ENCODE data around the gene PPP4R3A.

DNA sequence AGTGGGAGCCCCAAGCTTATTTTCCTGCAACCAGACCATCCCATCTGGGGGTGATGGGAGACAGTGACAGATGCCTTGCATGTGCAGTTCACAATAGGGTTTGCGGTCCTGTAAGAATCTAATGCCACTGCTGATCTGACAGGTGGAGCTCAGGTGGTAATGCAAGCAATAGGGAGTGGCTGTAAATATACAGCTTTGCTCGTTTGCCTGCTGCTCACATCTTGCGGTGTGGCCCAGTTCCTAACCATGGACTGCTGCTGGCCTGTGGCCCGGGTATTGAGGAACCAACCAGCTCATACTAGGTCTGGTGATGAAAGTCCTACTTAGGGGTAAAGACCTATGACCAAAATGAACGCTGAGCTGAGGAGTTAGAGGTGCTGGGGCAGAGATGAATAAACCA, 56.4 kb downstream of the PPP4R3A start:
- TF ChIP-seq, protein P1, sequence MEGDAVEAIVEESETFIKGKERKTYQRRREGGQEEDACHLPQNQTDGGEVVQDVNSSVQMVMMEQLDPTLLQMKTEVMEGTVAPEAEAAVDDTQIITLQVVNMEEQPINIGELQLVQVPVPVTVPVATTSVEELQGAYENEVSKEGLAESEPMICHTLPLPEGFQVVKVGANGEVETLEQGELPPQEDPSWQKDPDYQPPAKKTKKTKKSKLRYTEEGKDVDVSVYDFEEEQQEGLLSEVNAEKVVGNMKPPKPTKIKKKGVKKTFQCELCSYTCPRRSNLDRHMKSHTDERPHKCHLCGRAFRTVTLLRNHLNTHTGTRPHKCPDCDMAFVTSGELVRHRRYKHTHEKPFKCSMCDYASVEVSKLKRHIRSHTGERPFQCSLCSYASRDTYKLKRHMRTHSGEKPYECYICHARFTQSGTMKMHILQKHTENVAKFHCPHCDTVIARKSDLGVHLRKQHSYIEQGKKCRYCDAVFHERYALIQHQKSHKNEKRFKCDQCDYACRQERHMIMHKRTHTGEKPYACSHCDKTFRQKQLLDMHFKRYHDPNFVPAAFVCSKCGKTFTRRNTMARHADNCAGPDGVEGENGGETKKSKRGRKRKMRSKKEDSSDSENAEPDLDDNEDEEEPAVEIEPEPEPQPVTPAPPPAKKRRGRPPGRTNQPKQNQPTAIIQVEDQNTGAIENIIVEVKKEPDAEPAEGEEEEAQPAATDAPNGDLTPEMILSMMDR (conservative IDR thresholded peaks at IDR 0.05; ENCODE audit: low read length): no peak
- TF ChIP-seq EZH2phosphoT487 (IDR thresholded peaks at IDR 0.05; ENCODE audit: borderline replicate concordance, low read depth, low read length): no peak

Data from OCI-LY7 (cell line).